H1 (cell line): Measurements from ENCODE around the gene KRTAP12-4. TPM values are rescaled to one million over a fixed set of nuclear protein-coding genes. Genes with fewer than 3 reads are reported as not detected.

Experiments used
- BCL11A ChIP-seq, 2 experiments: IDR thresholded peaks; one replicate each; pipeline ENCODE4 v1.6.1; 2011; ENCODE audit warnings: low read depth in 2 of 2, low read length in 2 of 2, mild to moderate bottlenecking in 2 of 2
- BRCA1 ChIP-seq: IDR thresholded peaks from 2 replicates; pipeline ENCODE4 v1.6.1; 2012; ENCODE audit warnings: low read depth, low read length, improper control_type of control experiment
- GTF2F1 ChIP-seq: IDR thresholded peaks from 2 replicates; pipeline ENCODE4 v1.6.1; 2012; ENCODE audit warnings: low read depth, low read length, improper control_type of control experiment, borderline replicate concordance
- HDAC2 ChIP-seq, 2 experiments: fragments of 300-600 bp in 1 of 2; sonication (generic) in 1 of 2; IDR thresholded peaks; 2 replicates each; pipeline ENCODE4 v1.6.1; 2011 to 2012; ENCODE audit warnings: low read depth in 2 of 2, low read length in 2 of 2, mild to moderate bottlenecking in 2 of 2, moderate library complexity in 2 of 2, borderline replicate concordance in 1 of 2, inconsistent platforms in 1 of 2
- JUN ChIP-seq: IDR thresholded peaks from 2 replicates; pipeline ENCODE4 v1.6.1; 2011; ENCODE audit warnings: low read depth, mild to moderate bottlenecking, improper control_type of control experiment, low read length
- JUND ChIP-seq: IDR thresholded peaks from 2 replicates; pipeline ENCODE4 v1.6.1; 2011; ENCODE audit warnings: mild to moderate bottlenecking, improper control_type of control experiment, low read length
- KDM5A ChIP-seq: fragments of 200-600 bp; IDR thresholded peaks from 2 replicates; pipeline ENCODE4 v1.7.1; 2012; ENCODE audit warnings: mild to moderate bottlenecking, low read length, inconsistent platforms, mixed read lengths
- SAP30 ChIP-seq: fragments of 300-600 bp; sonication (generic); IDR thresholded peaks from 2 replicates; pipeline ENCODE4 v1.7.1; 2012; ENCODE audit warnings: low read length, moderate library complexity, mild to moderate bottlenecking, inconsistent platforms; ENCODE audit not compliant: insufficient read depth, insufficient replicate concordance
- TBP ChIP-seq: IDR thresholded peaks from 2 replicates; pipeline ENCODE4 v1.6.1; 2011; ENCODE audit warnings: low read depth, low read length, improper control_type of control experiment
- polyA plus RNA-seq, 7 experiments: library from polyadenylated mRNA; depleted of rRNA in 3 of 7; stranded (reverse) in 5 of 7; unstranded in 2 of 7; fragments of >200 nt in 5 of 7; fragments of 200-250 nt in 2 of 7; gene quantifications; 1 replicate in 5 of 7; 2 replicates in 1 of 7; 4 replicates in 1 of 7; pipeline versions ENCODE4 v1.2.1 to v1.2.3, GENCODE V29; 2011 to 2013; ENCODE audit warnings: missing spikeins in 2 of 7, mixed read lengths in 2 of 7
- total RNA-seq: library from RNA; stranded (reverse); fragmentation: NEBNext Ultra II Directional; extraction: Animal tissue kit (Norgen Biotek cat#: 25700); gene quantifications from 2 replicates; pipeline ENCODE4 v1.2.1, GENCODE V29; 2021
- TF ChIP-seq, protein P1 (sequence below): fragments of 300-600 bp; sonication (generic); IDR thresholded peaks from 2 replicates; pipeline ENCODE4 v1.7.1; 2012; ENCODE audit warnings: low read length, moderate library complexity, mild to moderate bottlenecking, inconsistent platforms; ENCODE audit not compliant: insufficient replicate concordance
- TF ChIP-seq, protein P2 (sequence below): IDR thresholded peaks from 2 replicates; pipeline ENCODE4 v1.6.1; 2011; ENCODE audit warnings: low read length, improper control_type of control experiment

KRTAP12-4 gene
- total and polyA plus RNA-seq, 2 of the 8 experiments (the other 6 are each of a cell fraction or from before 2014, with no cell fraction given), result not detected

DNA sequence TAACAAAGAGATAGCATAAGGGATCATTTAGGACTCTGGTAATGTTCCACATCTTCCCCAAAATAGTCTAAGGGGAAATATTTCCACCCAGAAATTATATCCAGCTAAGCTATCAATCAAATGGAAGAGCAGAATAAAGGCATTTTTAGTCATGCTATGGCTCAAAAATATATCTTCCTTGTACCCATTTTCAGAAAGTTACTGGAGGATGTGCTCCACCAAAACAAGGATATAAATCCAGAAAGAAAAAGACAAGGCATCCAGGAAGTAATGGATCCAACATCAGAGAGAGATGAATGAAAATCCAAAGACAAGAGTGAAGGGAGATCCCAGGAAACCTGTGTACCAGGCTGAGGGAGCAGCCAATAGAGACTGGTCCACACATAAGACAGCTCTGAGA is 45.3 kb downstream of the KRTAP12-4 start (continued):
- TF ChIP-seq, protein P1, sequence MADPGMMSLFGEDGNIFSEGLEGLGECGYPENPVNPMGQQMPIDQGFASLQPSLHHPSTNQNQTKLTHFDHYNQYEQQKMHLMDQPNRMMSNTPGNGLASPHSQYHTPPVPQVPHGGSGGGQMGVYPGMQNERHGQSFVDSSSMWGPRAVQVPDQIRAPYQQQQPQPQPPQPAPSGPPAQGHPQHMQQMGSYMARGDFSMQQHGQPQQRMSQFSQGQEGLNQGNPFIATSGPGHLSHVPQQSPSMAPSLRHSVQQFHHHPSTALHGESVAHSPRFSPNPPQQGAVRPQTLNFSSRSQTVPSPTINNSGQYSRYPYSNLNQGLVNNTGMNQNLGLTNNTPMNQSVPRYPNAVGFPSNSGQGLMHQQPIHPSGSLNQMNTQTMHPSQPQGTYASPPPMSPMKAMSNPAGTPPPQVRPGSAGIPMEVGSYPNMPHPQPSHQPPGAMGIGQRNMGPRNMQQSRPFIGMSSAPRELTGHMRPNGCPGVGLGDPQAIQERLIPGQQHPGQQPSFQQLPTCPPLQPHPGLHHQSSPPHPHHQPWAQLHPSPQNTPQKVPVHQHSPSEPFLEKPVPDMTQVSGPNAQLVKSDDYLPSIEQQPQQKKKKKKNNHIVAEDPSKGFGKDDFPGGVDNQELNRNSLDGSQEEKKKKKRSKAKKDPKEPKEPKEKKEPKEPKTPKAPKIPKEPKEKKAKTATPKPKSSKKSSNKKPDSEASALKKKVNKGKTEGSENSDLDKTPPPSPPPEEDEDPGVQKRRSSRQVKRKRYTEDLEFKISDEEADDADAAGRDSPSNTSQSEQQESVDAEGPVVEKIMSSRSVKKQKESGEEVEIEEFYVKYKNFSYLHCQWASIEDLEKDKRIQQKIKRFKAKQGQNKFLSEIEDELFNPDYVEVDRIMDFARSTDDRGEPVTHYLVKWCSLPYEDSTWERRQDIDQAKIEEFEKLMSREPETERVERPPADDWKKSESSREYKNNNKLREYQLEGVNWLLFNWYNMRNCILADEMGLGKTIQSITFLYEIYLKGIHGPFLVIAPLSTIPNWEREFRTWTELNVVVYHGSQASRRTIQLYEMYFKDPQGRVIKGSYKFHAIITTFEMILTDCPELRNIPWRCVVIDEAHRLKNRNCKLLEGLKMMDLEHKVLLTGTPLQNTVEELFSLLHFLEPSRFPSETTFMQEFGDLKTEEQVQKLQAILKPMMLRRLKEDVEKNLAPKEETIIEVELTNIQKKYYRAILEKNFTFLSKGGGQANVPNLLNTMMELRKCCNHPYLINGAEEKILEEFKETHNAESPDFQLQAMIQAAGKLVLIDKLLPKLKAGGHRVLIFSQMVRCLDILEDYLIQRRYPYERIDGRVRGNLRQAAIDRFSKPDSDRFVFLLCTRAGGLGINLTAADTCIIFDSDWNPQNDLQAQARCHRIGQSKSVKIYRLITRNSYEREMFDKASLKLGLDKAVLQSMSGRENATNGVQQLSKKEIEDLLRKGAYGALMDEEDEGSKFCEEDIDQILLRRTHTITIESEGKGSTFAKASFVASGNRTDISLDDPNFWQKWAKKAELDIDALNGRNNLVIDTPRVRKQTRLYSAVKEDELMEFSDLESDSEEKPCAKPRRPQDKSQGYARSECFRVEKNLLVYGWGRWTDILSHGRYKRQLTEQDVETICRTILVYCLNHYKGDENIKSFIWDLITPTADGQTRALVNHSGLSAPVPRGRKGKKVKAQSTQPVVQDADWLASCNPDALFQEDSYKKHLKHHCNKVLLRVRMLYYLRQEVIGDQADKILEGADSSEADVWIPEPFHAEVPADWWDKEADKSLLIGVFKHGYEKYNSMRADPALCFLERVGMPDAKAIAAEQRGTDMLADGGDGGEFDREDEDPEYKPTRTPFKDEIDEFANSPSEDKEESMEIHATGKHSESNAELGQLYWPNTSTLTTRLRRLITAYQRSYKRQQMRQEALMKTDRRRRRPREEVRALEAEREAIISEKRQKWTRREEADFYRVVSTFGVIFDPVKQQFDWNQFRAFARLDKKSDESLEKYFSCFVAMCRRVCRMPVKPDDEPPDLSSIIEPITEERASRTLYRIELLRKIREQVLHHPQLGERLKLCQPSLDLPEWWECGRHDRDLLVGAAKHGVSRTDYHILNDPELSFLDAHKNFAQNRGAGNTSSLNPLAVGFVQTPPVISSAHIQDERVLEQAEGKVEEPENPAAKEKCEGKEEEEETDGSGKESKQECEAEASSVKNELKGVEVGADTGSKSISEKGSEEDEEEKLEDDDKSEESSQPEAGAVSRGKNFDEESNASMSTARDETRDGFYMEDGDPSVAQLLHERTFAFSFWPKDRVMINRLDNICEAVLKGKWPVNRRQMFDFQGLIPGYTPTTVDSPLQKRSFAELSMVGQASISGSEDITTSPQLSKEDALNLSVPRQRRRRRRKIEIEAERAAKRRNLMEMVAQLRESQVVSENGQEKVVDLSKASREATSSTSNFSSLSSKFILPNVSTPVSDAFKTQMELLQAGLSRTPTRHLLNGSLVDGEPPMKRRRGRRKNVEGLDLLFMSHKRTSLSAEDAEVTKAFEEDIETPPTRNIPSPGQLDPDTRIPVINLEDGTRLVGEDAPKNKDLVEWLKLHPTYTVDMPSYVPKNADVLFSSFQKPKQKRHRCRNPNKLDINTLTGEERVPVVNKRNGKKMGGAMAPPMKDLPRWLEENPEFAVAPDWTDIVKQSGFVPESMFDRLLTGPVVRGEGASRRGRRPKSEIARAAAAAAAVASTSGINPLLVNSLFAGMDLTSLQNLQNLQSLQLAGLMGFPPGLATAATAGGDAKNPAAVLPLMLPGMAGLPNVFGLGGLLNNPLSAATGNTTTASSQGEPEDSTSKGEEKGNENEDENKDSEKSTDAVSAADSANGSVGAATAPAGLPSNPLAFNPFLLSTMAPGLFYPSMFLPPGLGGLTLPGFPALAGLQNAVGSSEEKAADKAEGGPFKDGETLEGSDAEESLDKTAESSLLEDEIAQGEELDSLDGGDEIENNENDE, result no peak
- no peak for TF ChIP-seq TBP
- TF ChIP-seq KDM5A, result no peak
- TF ChIP-seq SAP30, result no peak
- TF ChIP-seq BCL11A (IDR thresholded peaks at IDR 0.05; ENCODE audit: low read depth in 2 of 2, low read length in 2 of 2), result no peak
- no peak for TF ChIP-seq GTF2F1
- TF ChIP-seq HDAC2 (IDR thresholded peaks at IDR 0.05; ENCODE audit: borderline replicate concordance in 1 of 2, low read depth in 2 of 2, low read length in 2 of 2), result no peak
- TF ChIP-seq JUN, result no peak
- no peak for TF ChIP-seq BRCA1
- TF ChIP-seq, protein P2, sequence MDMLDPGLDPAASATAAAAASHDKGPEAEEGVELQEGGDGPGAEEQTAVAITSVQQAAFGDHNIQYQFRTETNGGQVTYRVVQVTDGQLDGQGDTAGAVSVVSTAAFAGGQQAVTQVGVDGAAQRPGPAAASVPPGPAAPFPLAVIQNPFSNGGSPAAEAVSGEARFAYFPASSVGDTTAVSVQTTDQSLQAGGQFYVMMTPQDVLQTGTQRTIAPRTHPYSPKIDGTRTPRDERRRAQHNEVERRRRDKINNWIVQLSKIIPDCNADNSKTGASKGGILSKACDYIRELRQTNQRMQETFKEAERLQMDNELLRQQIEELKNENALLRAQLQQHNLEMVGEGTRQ, result no peak
- no peak for TF ChIP-seq JUND
